Measurements from ENCODE around the gene CYB561D1.
A peak's percentile ranks its signal among the peaks of the same experiment; 100 is the strongest.

Gene CYB561D1

GRCh38 chr1:109531380-109531779, 37.5 kb downstream of the CYB561D1 start:
- DNase-seq, result no peak

- DNase-seq, result no peak
These were observed 38.0 kb downstream of the CYB561D1 start for GRCh38 chr1:109531826-109532364.

GRCh38 chr1:109532365-109533136, 38.7 kb downstream of the CYB561D1 start:
- DNase-seq, result peak; percentile 86

- DNase-seq, result no peak
These were observed 40.5 kb downstream of the CYB561D1 start for GRCh38 chr1:109534307-109534858.

GRCh38 chr1:109535481-109535880, 41.6 kb downstream of the CYB561D1 start:
- DNase-seq, result no peak

- DNase-seq, result no peak
These were observed 42.1 kb downstream of the CYB561D1 start for GRCh38 chr1:109535971-109536491.

GRCh38 chr1:109537450-109538178, 43.7 kb downstream of the CYB561D1 start:
- no peak for DNase-seq

- DNase-seq, result no peak
These were observed 45.1 kb downstream of the CYB561D1 start for GRCh38 chr1:109538827-109539555.

DNA sequence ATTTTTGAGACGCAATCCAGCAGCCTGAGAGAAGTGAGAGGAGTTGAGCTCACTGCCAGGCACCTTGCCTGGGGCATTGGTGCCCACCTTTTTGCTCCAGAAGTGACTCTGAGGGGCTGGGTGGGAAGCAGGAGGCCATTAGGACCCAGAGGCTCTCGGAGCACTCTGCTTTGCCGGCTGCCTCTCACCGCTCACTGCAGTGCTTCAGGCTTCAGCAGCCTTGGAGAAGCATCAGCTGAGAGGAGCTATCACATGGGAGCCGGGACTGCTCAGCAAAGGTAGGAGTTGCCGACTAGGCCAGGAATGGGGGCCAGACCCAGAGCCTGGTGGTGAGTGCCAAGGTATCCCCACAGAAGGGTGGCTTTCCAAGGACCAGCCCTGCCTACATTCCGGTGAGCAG, 45.8 kb downstream of the CYB561D1 start, which contains the start of gene GPR61:
Gene GPR61 (plus strand): TSS at position 197 of the 400 bp plus-strand sequence. CDS start 3,151 bp downstream, outside the sequence.
- DNase-seq, result no peak

DNA sequence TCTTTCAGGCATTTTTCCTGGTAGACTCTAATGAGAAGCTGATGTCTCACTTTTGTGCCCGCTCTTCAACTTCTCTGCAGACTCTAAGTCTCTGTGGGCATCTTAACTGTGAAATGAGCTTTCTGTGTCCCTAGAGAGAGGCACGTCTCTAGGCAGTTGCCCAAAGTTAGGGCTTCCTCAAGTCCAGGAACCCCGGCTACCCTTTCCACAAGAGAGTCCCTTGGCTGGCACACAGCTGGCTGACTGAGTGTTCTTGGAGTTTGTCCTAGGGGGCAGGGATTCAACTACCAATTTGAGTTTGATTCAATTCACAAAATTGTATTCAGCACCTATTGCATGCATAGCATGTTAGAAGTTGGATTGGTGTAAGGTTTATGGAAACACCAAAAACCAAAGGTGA, 47.2 kb downstream of the CYB561D1 start:
- no peak for DNase-seq

DNA sequence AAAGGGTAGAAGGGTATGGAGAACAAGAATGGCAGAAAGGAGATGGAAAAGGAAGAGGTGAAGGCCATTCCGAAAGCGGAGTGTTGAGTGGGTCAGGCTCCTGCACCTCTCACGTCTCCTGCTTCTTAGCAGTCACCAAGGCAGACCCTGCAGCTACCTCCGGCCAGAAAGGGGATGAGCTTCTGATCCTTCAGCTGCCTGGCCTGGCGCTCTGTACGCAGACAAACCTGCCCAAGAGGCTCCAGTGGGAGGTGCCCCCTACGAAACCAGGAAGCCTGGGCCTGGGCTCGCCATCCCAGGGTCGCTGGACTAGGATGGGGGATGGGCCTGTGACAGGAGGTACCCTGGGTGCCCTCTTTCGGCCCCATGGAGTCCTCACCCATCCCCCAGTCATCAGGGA, 48.8 kb downstream of the CYB561D1 start:
- DNase-seq, result no peak

DNA sequence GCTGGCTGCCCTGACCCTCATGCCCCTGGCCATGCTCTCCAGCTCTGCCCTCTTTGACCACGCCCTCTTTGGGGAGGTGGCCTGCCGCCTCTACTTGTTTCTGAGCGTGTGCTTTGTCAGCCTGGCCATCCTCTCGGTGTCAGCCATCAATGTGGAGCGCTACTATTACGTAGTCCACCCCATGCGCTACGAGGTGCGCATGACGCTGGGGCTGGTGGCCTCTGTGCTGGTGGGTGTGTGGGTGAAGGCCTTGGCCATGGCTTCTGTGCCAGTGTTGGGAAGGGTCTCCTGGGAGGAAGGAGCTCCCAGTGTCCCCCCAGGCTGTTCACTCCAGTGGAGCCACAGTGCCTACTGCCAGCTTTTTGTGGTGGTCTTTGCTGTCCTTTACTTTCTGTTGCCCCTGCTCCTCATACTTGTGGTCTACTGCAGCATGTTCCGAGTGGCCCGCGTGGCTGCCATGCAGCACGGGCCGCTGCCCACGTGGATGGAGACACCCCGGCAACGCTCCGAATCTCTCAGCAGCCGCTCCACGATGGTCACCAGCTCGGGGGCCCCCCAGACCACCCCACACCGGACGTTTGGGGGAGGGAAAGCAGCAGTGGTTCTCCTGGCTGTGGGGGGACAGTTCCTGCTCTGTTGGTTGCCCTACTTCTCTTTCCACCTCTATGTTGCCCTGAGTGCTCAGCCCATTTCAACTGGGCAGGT, 49.5 kb downstream of the CYB561D1 start:
- DNase-seq, result no peak

DNA sequence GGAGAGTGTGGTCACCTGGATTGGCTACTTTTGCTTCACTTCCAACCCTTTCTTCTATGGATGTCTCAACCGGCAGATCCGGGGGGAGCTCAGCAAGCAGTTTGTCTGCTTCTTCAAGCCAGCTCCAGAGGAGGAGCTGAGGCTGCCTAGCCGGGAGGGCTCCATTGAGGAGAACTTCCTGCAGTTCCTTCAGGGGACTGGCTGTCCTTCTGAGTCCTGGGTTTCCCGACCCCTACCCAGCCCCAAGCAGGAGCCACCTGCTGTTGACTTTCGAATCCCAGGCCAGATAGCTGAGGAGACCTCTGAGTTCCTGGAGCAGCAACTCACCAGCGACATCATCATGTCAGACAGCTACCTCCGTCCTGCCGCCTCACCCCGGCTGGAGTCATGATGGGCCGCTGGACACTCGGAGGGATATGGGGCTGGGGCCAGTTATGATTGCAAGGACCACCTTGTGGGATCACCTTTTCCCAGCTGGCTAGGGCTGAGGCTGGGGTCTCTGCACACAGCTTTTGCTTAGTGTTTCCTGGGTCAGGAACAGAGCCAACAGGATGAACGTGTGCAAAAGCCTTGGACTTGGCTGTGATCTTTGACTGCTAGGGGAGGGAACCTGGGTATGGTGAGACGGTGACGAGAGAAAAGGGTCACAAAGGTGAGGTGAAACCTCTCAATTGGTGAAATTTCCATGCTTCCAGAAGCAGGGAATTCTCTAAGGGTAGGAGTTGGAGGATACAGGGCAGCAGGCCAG, 50.3 kb downstream of the CYB561D1 start:
- DNase-seq, result no peak

DNA sequence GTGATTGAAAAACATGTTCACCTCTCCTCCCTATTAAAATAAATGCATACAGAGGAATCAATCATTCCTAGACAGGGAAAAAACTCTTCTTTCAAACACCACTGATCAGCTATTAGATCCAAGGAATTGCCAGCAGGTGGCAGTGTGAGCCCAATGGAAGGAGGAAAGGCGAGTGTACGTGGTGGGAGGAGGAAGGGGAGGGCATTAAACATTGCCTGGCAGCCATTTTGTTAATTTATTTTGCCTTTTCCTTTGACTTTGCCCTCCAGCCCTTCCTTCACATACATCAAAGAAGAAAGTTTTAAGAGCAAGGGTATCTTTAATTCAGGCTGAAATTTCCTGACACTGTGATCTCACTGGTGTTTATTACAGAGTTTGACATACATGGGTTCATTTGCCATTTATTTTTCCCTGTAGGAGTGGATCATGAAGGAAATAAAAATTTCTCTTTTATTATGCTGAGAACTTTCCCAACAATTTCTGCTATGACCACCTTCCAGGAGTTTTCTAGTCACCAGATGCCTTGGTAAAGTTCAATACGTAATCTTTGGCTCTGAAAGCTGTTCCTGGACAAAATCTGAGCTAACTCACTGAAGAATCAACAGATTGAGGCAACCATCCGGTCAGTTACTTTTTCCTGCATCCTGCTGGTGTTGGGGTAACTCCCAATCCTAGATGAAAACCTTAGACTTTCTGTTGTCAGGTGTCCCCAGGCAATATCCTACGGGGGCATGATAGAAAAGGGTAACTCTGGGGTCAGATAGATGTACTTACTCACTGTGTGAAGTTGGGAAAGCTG, 52.6 kb downstream of the CYB561D1 start:
- DNase-seq, result peak; percentile 87

DNA sequence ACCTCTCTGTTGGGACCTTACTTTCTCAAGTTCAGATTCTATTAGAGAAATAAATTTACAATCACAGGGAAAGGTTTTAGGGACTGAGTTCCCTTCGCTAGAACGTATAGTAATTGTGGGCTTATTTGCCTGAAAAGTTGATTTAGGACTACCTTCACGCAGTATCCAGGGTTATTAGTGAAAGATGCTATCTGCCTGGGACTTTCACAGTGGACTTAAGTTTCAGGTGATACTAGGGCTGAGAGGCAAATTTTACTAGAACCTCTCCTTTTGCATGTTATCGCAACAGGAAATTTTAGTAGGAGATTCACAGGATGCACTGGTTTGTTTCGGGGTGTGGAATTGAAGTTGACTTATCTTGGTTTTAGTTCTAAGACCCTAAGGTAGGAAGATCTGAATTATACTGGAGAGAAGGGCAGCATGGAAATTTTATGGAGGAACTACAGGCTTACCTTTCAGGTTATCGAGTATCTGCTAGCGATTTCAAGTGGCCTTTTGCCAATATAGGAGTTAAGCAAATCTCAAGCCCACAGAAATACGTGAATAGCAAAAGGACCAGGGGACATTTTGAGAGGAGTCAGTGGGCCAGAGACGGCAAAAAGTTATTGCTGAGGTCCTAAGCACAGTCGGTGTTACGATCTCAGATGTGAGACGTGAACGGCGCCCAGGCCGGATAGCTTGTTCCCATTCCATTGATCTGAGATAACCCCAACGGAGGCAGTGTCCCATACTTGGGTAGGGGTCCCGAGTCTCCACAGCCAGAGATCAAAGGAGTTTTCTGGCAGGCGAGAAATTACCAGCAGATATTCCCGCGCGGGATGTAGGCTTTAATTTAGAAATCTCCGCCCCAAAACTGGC, 53.8 kb downstream of the CYB561D1 start:
- no peak for DNase-seq

- peak; percentile 96 for DNase-seq
These were observed 54.7 kb downstream of the CYB561D1 start, which contains the start of gene GNAI3 for GRCh38 chr1:109548321-109549267. TSS of gene GNAI3 (plus strand) at chr1:109548615. CDS start at chr1:109548721, 106 bp downstream.

Measured in CD4-positive, alpha-beta T cell treated with Interleukin-4 for 4 hours (primary cell).